H1 (cell line): Measurements from ENCODE around the gene COX14. TPM values are rescaled to one million over a fixed set of nuclear protein-coding genes. Genes with fewer than 3 reads are reported as not detected.

ENCODE experiments used
- CTCF ChIA-PET: fragments of 300-600 bp; sonication (Branson Sonifier 250); formaldehyde crosslinking; loops from one replicate; lab custom pipeline; 2021; ENCODE audit not compliant: partially characterized antibody; lab: Charles Lee
- POLR2A ChIA-PET: fragments of 300-600 bp; sonication (Branson Sonifier 250); formaldehyde crosslinking; loops from one replicate; lab custom pipeline; 2021; ENCODE audit warnings: inconsistent platforms; ENCODE audit not compliant: partially characterized antibody; lab: Charles Lee
- DNase-seq, 2 experiments: peaks; one replicate each; pipeline versions ENCODE4 v3.0.0 to v3.0.0-alpha.2; 2010 to 2022; ENCODE audit warnings: low spot score in 2 of 2, low read depth in 1 of 2, mixed read lengths in 1 of 2
- FAIRE-seq: peaks from 2 replicates; lab custom pipeline; 2011; peaks lifted over from hg19 to GRCh38; lab: Jason Lieb, UNC
- H2AFZ ChIP-seq: 2 replicates; pipeline ENCODE4 v1.8.1; 2012; ENCODE audit warnings: low read length, inconsistent platforms
- H2AK5ac ChIP-seq: 2 replicates; pipeline ENCODE4 v1.6.1; 2013; ENCODE audit warnings: low read depth, low read length
- H2BK120ac ChIP-seq: replicated peaks from 2 replicates; pipeline ENCODE3; 2013; ENCODE audit warnings: low read depth, low read length, inconsistent platforms
- H2BK12ac ChIP-seq: 2 replicates; pipeline ENCODE4 v1.6.1; 2013; ENCODE audit warnings: low read depth, low read length
- H2BK15ac ChIP-seq: 2 replicates; pipeline ENCODE4 v1.6.1; 2013; ENCODE audit warnings: low read length
- H2BK20ac ChIP-seq: 2 replicates; pipeline ENCODE4 v1.6.1; 2013; ENCODE audit warnings: low read length
- H2BK5ac ChIP-seq: 2 replicates; pipeline ENCODE4 v1.6.1; 2013; ENCODE audit warnings: low read depth, low read length
- H3K14ac ChIP-seq: 2 replicates; pipeline ENCODE4 v1.6.1; 2013; ENCODE audit warnings: inconsistent platforms; ENCODE audit not compliant: insufficient read length
- H3K18ac ChIP-seq: 2 replicates; pipeline ENCODE4 v1.6.1; 2013; ENCODE audit warnings: low read length; ENCODE audit errors: extremely low read depth
- H3K23ac ChIP-seq: 2 replicates; pipeline ENCODE4 v1.6.1; 2013; ENCODE audit warnings: inconsistent platforms; ENCODE audit not compliant: insufficient read length
- H3K23me2 ChIP-seq: 2 replicates; pipeline ENCODE4 v1.6.1; 2013; ENCODE audit warnings: low read depth, low read length
- H3K27ac ChIP-seq: 2 replicates; pipeline ENCODE4 v1.6.1; 2011; ENCODE audit warnings: low read depth, low read length, inconsistent platforms
- H3K27me3 ChIP-seq, 4 experiments: replicated peaks in 1 of 4; 1 replicate in 1 of 4; 2 replicates in 3 of 4; pipeline versions ENCODE4 v1.6.1 to v1.8.1; 2011 to 2013; ENCODE audit warnings: low read length in 3 of 4, mild to moderate bottlenecking in 3 of 4, inconsistent platforms in 2 of 4, mixed read lengths in 2 of 4, moderate library complexity in 1 of 4; ENCODE audit not compliant: control insufficient read depth in 3 of 4, insufficient read depth in 3 of 4; ENCODE audit errors: extremely low read depth in 1 of 4
- H3K36me3 ChIP-seq, 4 experiments: 2 replicates each; pipeline versions ENCODE4 v1.6.1 to v1.8.1; 2011 to 2013; ENCODE audit warnings: mild to moderate bottlenecking in 4 of 4, low read length in 3 of 4, moderate library complexity in 2 of 4, control low read depth in 1 of 4, inconsistent platforms in 1 of 4; ENCODE audit not compliant: insufficient read depth in 4 of 4, control insufficient read depth in 2 of 4
- H3K4ac ChIP-seq: replicated peaks from 2 replicates; pipeline ENCODE3; 2013; ENCODE audit warnings: low read length, low read depth, mixed read lengths, inconsistent platforms; ENCODE audit not compliant: insufficient read length
- H3K4me1 ChIP-seq, 4 experiments: replicated peaks in 1 of 4; 1 replicate in 1 of 4; 2 replicates in 3 of 4; pipeline versions ENCODE4 v1.6.1 to v1.8.1; 2011 to 2013; ENCODE audit warnings: low read length in 3 of 4, inconsistent platforms in 2 of 4, mixed read lengths in 1 of 4; ENCODE audit not compliant: insufficient read depth in 4 of 4, control insufficient read depth in 3 of 4
- H3K4me2 ChIP-seq, 2 experiments: 2 replicates each; pipeline versions ENCODE4 v1.6.1 to v1.8.1; 2011 to 2013; ENCODE audit warnings: low read depth in 2 of 2, low read length in 2 of 2, control low read depth in 1 of 2, inconsistent platforms in 1 of 2, mild to moderate bottlenecking in 1 of 2; ENCODE audit not compliant: insufficient read depth in 1 of 2
- H3K4me3 ChIP-seq, 4 experiments: fragments of 200-600, 300-600 bp in 1 of 4; sonication (generic), shearing (Covaris generic), sonication (Bioruptor Twin) in 1 of 4; 2 replicates each; pipeline versions ENCODE4 v1.5.1 to v1.8.1; 2011 to 2016; ENCODE audit warnings: low read length in 4 of 4, low read depth in 3 of 4, control low read depth in 2 of 4, inconsistent platforms in 2 of 4, mild to moderate bottlenecking in 2 of 4, mixed read lengths in 1 of 4, moderate library complexity in 1 of 4; ENCODE audit not compliant: insufficient read depth in 2 of 4; ENCODE audit errors: extremely low read depth in 1 of 4
- H3K56ac ChIP-seq: replicated peaks from 2 replicates; pipeline ENCODE3; 2013; ENCODE audit warnings: low read depth, mild to moderate bottlenecking, mixed read lengths, low read length, inconsistent platforms; ENCODE audit not compliant: insufficient read length
- H3K79me1 ChIP-seq: 2 replicates; pipeline ENCODE4 v1.6.1; 2013; ENCODE audit warnings: low read depth, low read length, control low read depth
- H3K79me2 ChIP-seq, 2 experiments: 2 replicates each; pipeline versions ENCODE4 v1.6.1 to v1.8.1; 2012 to 2013; ENCODE audit warnings: low read length in 2 of 2, mild to moderate bottlenecking in 2 of 2, inconsistent platforms in 1 of 2; ENCODE audit not compliant: insufficient read depth in 2 of 2, control insufficient read depth in 1 of 2
- H3K9ac ChIP-seq, 4 experiments: replicated peaks in 1 of 4; 1 replicate in 1 of 4; 2 replicates in 3 of 4; pipeline versions ENCODE4 v1.6.1 to v1.8.1; 2011 to 2013; ENCODE audit warnings: low read depth in 3 of 4, low read length in 3 of 4, control low read depth in 2 of 4, mild to moderate bottlenecking in 2 of 4, moderate library complexity in 2 of 4, inconsistent platforms in 1 of 4; ENCODE audit errors: extremely low read depth in 1 of 4
- H3K9me3 ChIP-seq, 2 experiments: 2 replicates each; pipeline versions ENCODE4 v1.6.1 to v1.8.1; 2012 to 2013; ENCODE audit warnings: mild to moderate bottlenecking in 2 of 2, moderate library complexity in 2 of 2, control low read depth in 1 of 2, inconsistent platforms in 1 of 2, low read depth in 1 of 2, low read length in 1 of 2, mixed read lengths in 1 of 2; ENCODE audit not compliant: insufficient read depth in 2 of 2
- H4K20me1 ChIP-seq, 2 experiments: replicated peaks in 1 of 2; 2 replicates each; pipeline versions ENCODE3 to v1.8.1; 2011 to 2013; ENCODE audit warnings: inconsistent platforms in 2 of 2, low read length in 2 of 2, mild to moderate bottlenecking in 1 of 2; ENCODE audit not compliant: insufficient read depth in 2 of 2, control insufficient read depth in 1 of 2
- H4K5ac ChIP-seq: 2 replicates; pipeline ENCODE4 v1.6.1; 2013; ENCODE audit warnings: low read length, low read depth, mixed read lengths, inconsistent platforms; ENCODE audit not compliant: insufficient read length
- H4K8ac ChIP-seq: 2 replicates; pipeline ENCODE4 v1.8.0; 2013; ENCODE audit warnings: mild to moderate bottlenecking, moderate library complexity, low read length, inconsistent platforms; ENCODE audit not compliant: insufficient read depth; ENCODE audit errors: extremely low read depth
- H4K91ac ChIP-seq: replicated peaks from 2 replicates; pipeline ENCODE3; 2013; ENCODE audit warnings: low read length, mixed read lengths, inconsistent platforms; ENCODE audit not compliant: insufficient read length
- CTBP2 ChIP-seq: IDR thresholded peaks from 2 replicates; pipeline ENCODE4 v1.7.0; 2011; ENCODE audit warnings: borderline replicate concordance, mild to moderate bottlenecking, moderate library complexity, mixed read lengths, low read length; ENCODE audit not compliant: insufficient read depth, insufficient read length
- EP300 ChIP-seq, 2 experiments: IDR thresholded peaks; 1 replicate in 1 of 2; 2 replicates in 1 of 2; pipeline ENCODE4 v1.6.1; 2011 to 2012; ENCODE audit warnings: low read depth in 2 of 2, low read length in 2 of 2, mild to moderate bottlenecking in 2 of 2, borderline replicate concordance in 1 of 2, inconsistent platforms in 1 of 2, moderate library complexity in 1 of 2
- GTF2F1 ChIP-seq: IDR thresholded peaks from 2 replicates; pipeline ENCODE4 v1.6.1; 2012; ENCODE audit warnings: low read depth, low read length, improper control_type of control experiment, borderline replicate concordance
- MAFK ChIP-seq: IDR thresholded peaks from 2 replicates; pipeline ENCODE4 v1.6.1; 2012; ENCODE audit warnings: low read depth, mild to moderate bottlenecking, improper control_type of control experiment, low read length
- NRF1 ChIP-seq: IDR thresholded peaks from 2 replicates; pipeline ENCODE4 v1.6.1; 2011; ENCODE audit warnings: mild to moderate bottlenecking, low read depth, low read length, improper control_type of control experiment
- RNF2 ChIP-seq: fragments of 200-900, 300-1000 bp; sonication (generic); IDR thresholded peaks from 2 replicates; pipeline ENCODE4 v1.7.1; 2016; ENCODE audit warnings: borderline replicate concordance, low read depth, mild to moderate bottlenecking, antibody characterized with exemption, low read length; ENCODE audit not compliant: poor library complexity, severe bottlenecking; ENCODE audit errors: missing control alignments
- RXRA ChIP-seq: IDR thresholded peaks from 2 replicates; pipeline ENCODE4 v1.6.1; 2011; ENCODE audit warnings: low read depth, mild to moderate bottlenecking, low read length, moderate library complexity; ENCODE audit not compliant: insufficient read depth
- SIX5 ChIP-seq: IDR thresholded peaks from 2 replicates; pipeline ENCODE4 v1.6.1; 2011; ENCODE audit warnings: mild to moderate bottlenecking, low read depth, low read length
- SP1 ChIP-seq: IDR thresholded peaks from 2 replicates; pipeline ENCODE4 v1.6.1; 2011; ENCODE audit warnings: low read depth, low read length
- SP2 ChIP-seq: IDR thresholded peaks from 2 replicates; pipeline ENCODE4 v1.6.1; 2012; ENCODE audit warnings: mild to moderate bottlenecking, low read length, inconsistent platforms
- SP4 ChIP-seq: IDR thresholded peaks from 2 replicates; pipeline ENCODE4 v1.6.1; 2012; ENCODE audit warnings: low read length, inconsistent platforms
- SUZ12 ChIP-seq: fragments of 200-600 bp; sonication (generic); IDR thresholded peaks from 2 replicates; pipeline ENCODE4 v1.6.1; 2012; ENCODE audit warnings: mild to moderate bottlenecking, inconsistent platforms, low read length, moderate library complexity, mixed read lengths
- WGBS, 2 experiments: shearing (Covaris generic) in 1 of 2; methylation state at CpG; one replicate each; pipeline versions ENCODE4 v1.1.6 to v1.1.7; 2013 to 2015; ENCODE audit warnings: low lambda C conversion rate in 2 of 2, mixed read lengths in 2 of 2, inconsistent platforms in 1 of 2, low coverage in 1 of 2, missing lambda C conversion rate in 1 of 2; ENCODE audit not compliant: insufficient replicate concordance in 2 of 2, insufficient coverage in 1 of 2, insufficient read length in 1 of 2; ENCODE audit errors: extremely low coverage in 1 of 2, missing lambda C conversion rate in 1 of 2; 5-methylcytosine and 5-hydroxymethylcytosine counted together
- polyA plus RNA-seq, 7 experiments: library from polyadenylated mRNA; depleted of rRNA in 3 of 7; stranded (reverse) in 5 of 7; unstranded in 2 of 7; fragments of >200 nt in 5 of 7; fragments of 200-250 nt in 2 of 7; gene quantifications; 1 replicate in 5 of 7; 2 replicates in 1 of 7; 4 replicates in 1 of 7; pipeline versions ENCODE4 v1.2.1 to v1.2.3, GENCODE V29; 2011 to 2013; ENCODE audit warnings: missing spikeins in 2 of 7, mixed read lengths in 2 of 7
- total RNA-seq: library from RNA; stranded (reverse); fragmentation: NEBNext Ultra II Directional; extraction: Animal tissue kit (Norgen Biotek cat#: 25700); gene quantifications from 2 replicates; pipeline ENCODE4 v1.2.1, GENCODE V29; 2021
- TF ChIP-seq, protein P1 (sequence below): IDR thresholded peaks from 2 replicates; pipeline ENCODE4 v1.6.1; 2012; ENCODE audit warnings: inconsistent platforms

Gene COX14
- total and polyA plus RNA-seq, 2 of the 8 experiments (the other 6 are each of a cell fraction or from before 2014, with no cell fraction given), result 40.1 to 102 TPM

DNA sequence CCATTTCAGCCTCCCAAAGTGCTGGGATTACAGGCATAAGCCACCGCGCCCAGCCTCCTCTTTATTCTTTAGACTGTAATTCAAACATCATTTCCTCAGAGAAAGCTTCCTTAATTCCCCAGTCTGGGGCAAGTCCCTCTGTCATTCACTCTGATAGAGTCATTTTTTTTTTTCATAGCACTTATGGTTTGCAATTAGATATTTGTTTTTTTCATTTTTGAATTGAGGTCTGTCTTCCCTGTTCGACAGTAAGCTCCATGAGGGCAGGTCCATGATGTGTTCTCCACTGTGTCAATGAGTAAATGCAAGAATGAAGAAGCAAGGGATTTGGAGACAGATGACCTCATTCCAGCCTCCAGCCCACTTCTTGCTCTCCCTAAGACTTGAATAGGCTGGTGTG, 42.5 kb upstream of the COX14 start:
- no peak overlapping the region for H2BK15ac ChIP-seq
- CTCF ChIA-PET, result interaction anchor here (0.6 to 22.8 kb wide), 22 partner anchors 8 to 722 kb away, joined by 3 to 420 read pairs (median 4); partner anchors contain the start of genes AQP6, ASIC1, COX14 and GPD1
- H3K23me2 ChIP-seq, result no peaks in the 10 kb centered on the region; the same call in 1 of the 2 replicates
- TF ChIP-seq SP1, result no peak
- no peak for TF ChIP-seq RNF2
- no peak for TF ChIP-seq SP2
- TF ChIP-seq GTF2F1, result no peak
- TF ChIP-seq SP4, result no peak
- no peak for TF ChIP-seq NRF1
- TF ChIP-seq, protein P1, sequence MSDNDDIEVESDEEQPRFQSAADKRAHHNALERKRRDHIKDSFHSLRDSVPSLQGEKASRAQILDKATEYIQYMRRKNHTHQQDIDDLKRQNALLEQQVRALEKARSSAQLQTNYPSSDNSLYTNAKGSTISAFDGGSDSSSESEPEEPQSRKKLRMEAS, result no peak
- no peak for TF ChIP-seq MAFK
- no peak for TF ChIP-seq SUZ12
- TF ChIP-seq EP300 (IDR thresholded peaks at IDR 0.05; ENCODE audit: borderline replicate concordance in 1 of 2, low read depth in 2 of 2, low read length in 2 of 2), result no peak
- TF ChIP-seq SIX5, result no peak
- no peak for TF ChIP-seq CTBP2
- no peak for TF ChIP-seq RXRA

More for the DNA sequence above, 42.5 kb upstream of the COX14 start:
- Histone ChIP-seq H3K56ac (no peak overlapping the region), H3K4me2 (no peak overlapping the region), H2BK20ac (no peak overlapping the region), H3K36me3 (no peaks in the 10 kb centered on the region), H2AK5ac (no peak overlapping the region), H2AFZ (no peak overlapping the region), H2BK5ac (no peak overlapping the region), H3K27ac (no peak overlapping the region), H3K4me1 (peaks cover 0 to 6% (median 3%) of the 10 kb centered on the region in 4 experiments; a peak in 5 of 7 replicates), H4K8ac (no peak overlapping the region), H3K9me3 (no peaks in the 10 kb centered on the region), H2BK12ac (no peak overlapping the region), H3K23ac (no peak overlapping the region), H3K9ac (no peak overlapping the region), H3K79me2 (no peaks in the 10 kb centered on the region), H3K4ac (no peak overlapping the region), H3K18ac (no peak overlapping the region), H3K4me3 (no peak overlapping the region), H3K27me3 (peaks cover 0 to 4% (median 0%) of the 10 kb centered on the region in 4 experiments; a peak in 4 of 7 replicates), H4K5ac (no peak overlapping the region), H3K79me1 (no peaks in the 10 kb centered on the region), H4K20me1 (no peaks in the 10 kb centered on the region), H3K14ac (no peak overlapping the region), H4K91ac (no peak overlapping the region), H2BK120ac (no peak overlapping the region)
- POLR2A ChIA-PET, result interaction anchor here (1.2 kb wide), 1 partner anchor 15 kb away, joined by 6 read pairs; the partner anchor contains the start of gene SMARCD1
- WGBS, 2 experiments, result 90% methylated on average over 3 of the region's 3 CpGs; no CpG with 5 or more reads in 1 of the 2 experiments
- no peak for DNase-seq
- no peak for FAIRE-seq
